GM19438 (cell line): ENCODE results near the gene WDR48.

Experiments
- ATAC-seq: cut with Tn5 transposase; IDR thresholded peaks from one replicate; pipeline ENCODE4 v1.9.1; 2021; ENCODE audit warnings: low read depth; ENCODE audit not compliant: unreplicated experiment

The WDR48 gene

DNA sequence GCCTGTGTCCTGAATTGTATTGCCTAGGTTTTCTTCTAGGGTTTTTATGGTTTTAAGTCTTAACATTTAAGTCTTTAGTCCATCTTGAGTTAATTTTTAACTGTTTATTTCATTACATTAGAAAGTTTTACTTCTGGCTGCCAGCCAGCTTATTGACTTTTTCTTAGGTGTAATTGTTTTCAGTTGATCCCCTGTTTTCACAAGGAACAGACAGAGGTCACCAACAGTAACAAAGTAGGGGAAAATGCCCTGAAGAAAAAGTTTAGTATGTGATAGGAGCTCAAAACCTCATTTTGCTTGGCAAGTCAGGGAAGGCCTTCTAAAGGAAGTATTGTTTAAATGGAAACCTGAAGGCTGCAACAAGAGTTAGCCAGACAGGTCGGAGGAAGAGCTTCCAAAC, 10.4 kb downstream of the WDR48 start:
- ATAC-seq, result no peak

DNA sequence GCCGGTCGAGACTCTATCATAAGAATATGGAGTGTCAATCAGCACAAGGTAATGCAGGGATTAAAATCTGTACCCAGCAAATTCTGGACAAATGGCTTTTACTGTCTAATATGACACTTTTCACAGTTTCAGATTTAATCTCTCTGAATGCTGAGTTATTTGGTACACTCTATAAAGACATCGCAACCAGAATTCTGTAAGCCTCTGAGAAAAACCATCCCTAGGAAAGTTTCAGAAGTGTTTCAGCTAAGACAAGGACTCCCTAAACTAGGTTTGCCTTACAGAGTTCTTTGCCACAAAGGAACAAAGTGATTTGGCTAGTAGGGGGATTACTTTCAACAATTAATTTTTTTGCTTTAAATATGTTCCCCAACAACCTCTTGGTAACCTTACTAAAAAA, 11.3 kb downstream of the WDR48 start:
- ATAC-seq, result no peak

DNA sequence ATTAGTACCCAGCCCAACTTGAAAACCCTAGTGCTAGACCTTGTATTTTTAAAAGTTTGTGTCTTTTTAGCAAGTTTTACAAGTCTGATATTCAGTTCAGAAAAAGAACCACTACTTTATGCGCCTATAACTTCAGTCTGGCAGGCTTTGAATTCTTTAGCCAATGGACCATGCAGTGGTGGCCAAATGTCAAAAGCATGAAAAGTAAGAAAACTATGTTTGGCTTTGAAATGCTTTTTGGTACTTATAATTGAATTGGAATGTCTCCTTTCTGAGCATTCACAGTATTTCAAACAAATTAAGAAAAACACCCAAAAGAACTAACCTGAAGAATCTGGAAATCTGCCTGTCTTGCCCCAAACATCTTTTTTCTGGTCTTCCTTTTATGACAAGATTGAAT, 12.8 kb downstream of the WDR48 start:
- ATAC-seq, result no peak

DNA sequence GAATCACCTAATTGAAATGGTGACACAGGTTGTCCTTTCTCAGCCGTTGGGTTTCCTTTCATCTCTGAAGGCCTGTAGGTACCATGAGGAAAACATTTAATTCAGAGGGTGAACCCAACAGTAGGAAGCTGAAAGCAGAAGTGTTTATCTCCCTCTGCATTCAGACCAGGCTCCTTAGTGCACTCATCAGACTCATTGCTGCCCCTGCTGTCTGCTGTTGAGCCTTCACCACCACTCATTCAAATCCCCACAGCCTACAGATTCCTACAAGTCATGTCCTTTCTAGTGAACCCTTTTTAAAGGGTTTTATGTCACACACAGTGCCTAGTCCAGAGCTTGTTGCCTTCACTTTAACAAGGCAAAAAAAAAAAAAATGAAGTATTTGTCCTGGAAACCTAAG, 13.4 kb downstream of the WDR48 start:
- peak; percentile 85 for ATAC-seq

DNA sequence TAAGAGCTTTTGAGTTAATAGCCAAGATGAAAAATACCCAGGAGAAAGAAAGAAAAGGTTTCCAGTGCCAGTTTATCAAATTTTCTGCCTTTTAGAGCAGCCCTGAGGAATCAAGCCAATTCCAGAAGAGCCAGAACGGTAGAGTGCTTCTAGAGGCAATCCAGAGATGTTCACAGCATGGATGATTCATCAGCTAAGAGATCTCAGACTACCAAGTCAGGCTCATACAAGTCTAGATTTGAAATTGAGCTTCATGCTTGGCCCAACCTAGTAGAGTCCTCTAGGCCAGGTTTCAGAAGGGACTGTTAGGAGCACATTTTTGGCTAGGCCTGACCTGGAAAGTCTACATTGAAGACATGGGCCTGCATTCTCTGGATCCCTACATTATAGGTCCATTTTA, 15.5 kb downstream of the WDR48 start:
- ATAC-seq, result no peak

DNA sequence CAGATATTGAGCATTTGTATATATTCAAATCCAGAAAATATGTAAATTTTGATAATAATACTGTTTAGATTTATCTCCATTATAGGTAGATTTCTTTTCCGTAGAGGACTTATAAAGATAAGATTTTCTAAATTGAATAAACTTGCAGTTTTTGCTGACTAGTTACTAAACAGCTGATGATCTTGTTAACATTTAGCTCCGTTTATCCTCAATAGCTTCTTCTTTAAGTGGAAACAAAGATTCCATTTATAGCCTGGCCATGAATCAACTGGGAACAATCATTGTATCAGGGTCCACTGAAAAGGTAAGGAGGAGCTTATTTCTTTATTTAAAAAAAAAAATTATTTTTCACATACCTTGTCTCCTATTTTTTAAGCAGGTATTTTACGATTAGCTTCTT, 16.7 kb downstream of the WDR48 start:
- ATAC-seq, result no peak

DNA sequence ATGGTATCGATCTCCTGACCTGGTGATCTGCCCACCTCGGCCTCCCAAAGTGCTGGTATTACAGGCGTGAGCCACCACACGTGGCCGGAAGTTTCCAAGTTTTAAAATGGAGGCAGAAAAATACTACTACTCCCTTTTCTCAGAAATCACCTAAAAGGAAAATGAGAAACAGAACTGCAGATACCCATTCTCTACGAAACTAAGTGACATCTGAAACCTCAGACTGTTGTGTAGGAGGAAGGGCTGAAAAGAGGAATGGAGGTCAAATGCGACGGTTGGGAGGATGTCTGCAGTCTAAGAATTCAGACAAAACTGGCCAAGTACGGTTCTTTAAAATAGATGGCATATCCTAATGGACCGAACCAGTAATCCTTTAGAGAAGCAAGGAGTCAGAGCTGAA, 24.1 kb downstream of the WDR48 start:
- ATAC-seq, result no peak

DNA sequence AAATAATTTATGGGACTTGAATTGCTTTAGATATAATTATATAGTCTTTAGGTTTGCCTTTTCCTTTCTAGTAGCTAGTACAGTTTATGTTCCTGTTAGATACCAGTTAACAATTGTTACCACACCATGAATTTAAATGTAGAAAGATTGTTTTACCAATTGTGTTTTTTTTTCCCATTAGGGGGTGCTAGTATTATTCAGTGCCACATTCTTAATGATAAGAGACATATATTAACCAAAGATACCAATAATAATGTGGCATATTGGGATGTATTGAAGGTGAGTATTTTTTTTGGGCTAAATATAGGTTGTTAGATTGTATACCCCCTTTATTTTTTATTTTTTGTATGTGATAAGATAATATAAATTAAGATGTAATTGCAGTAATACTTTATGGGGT, 27.7 kb downstream of the WDR48 start:
- no peak for ATAC-seq

DNA sequence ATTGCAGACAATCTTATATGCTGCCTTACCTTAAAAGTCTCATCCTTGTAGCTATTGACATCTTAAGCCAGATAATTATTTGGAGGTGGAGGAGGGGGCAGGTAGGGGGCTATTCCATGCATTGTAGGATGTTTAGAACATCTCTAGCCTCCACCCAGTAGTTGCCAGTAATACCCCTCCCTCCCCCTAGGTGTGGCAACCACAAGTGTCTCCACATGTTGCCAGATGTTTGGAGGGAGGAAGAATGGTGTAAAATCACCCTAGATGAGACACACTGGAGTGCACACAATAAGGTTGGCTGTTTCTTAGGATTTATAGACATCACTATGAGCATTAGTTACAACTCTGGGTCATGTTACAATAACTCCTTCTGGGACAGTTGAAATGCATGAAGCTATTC, 28.2 kb downstream of the WDR48 start:
- ATAC-seq, result no peak

DNA sequence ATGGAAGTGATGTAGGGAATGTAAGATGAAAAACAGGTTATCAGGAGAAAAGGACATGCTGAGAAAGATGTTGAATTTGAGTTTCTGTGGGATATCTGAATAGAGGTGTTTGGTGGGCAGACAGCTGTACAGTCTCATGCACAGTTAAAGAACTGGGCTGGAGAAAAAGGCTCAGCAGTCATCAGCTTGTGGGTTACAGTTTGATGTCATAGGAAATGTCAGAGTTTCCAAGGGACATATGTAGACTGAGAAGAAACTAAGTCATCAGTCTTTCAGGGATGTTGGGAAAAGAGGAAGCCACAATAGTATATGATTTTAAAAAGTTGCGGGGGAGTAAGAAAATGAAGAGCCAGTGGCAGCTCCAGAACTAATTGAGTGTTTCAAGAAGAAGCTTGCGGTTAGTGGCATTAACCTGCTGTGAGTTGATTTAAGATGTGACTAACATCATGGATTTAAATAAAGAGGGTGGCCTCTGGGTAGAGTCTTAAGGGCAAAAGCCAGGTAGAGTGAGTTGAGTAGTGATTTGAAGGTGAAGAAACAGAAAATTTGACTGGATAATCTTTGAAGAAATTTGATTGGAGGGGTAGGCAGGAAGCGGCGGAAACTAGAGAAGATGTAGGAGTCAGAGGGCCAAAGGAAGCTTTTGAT, 31.0 kb downstream of the WDR48 start:
- no peak for ATAC-seq

DNA sequence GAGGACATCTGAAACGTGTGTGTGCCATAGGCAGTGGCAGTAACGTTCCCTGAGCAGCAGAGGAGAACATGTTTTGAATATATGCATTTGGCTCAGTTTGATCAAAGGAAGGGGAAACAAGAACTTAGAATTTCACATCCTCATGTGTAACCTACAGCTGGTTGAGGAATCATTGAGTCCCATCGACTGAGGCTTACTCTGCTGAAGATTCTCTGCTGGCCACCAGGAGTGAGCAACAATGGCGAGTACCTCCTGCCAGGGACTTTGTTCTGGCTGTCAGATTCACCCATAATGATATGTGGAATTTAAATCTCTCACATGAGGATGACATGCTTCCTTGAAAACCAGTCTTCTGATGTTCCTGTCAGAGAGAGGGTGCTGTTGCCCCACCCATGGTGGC, 34.3 kb downstream of the WDR48 start:
- no peak for ATAC-seq

DNA sequence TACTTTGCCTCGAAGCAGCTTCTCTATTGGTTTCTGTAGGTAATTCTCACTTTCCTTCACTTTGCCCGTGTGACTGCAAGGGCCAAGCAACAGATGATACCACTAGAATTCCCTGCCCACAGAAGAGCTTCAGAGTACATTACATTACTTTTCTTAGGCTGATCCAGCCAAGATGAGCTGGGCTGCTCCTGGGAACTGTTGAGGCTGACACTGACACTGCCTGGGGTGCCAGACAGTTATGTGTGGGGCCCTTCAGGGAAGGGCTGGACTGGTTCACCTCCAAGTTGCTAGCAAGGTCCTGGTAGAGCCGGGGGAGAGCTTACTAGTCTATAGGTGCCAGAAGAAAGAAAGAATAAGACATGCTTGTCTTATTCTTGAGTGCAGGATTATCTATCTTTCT, 36.6 kb downstream of the WDR48 start:
- no peak for ATAC-seq

DNA sequence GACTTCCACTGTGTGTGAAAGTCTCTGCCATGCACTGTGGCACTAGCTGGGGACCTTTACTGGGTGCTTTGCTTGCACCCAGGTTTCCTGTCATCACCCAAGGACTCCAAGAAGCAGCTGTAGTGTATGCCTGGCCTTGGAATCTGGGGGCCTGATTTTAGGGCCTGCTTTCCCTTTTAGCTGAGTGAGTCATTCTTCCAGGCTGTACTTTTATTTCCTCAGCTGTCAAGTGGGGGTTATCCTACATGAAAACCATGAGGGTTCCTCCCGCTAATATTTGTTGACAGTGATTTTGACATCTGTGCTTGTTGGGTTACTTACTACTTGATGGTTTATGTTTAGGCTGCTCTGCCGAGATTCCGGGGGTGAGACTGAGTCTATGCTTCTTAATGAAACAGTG, 37.1 kb downstream of the WDR48 start:
- no peak for ATAC-seq

DNA sequence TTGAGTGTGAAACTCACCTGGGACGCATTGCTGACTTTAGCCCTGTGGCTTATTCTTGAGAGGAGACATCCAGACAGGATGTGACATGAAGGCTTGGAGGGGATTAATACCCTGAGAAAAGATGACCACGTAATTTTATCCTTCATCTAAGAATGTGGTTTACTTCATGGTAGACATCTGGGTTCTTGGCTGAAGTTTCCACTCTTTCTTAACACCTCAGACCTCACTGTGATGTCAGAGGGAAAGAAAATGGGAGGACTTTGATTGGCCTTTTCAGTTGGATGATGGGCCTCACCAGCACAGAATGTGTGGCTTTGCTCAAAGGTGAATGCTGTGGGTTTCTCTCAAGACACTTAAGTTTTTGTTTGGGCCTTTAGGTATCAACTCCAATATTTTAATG, 39.1 kb downstream of the WDR48 start:
- no peak for ATAC-seq

DNA sequence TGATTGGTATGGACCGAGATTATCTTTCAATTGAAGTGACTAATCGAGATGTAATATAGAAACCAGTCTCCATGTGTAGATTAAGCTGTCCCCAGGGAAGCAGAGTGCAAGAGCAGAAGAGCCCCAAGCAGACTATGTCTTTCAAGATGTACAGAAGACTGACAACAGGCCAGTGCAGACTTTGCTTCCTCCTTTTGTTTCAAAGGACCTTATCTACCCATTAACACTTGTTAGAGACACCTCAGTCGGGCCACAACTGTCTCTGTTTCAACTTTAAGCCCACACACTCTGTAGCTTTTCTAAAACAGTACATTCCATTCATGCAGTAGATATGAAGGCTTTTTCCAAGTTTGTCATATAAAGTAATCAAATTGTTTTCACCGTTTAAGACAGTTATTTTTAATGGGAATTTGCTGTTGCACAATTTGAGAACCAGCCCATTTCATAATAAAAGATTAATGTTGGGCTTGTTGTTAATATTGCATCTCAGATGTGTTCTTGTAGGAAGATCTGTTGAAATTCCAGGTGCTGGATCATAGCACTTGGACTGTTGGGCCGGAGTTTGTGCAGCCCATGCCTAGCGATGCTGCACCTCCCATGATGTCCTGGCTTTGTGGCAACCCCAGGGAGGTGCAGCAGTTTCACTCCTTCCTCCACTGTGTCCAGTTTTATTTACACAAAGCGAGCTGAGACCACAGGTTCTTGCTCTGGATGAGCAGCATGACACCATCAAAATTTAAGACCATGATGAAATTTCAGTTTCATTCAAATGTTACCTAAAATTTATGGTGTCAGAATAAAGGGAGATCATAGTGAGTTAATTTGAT, 43.2 kb downstream of the WDR48 start:
- no peak for ATAC-seq

DNA sequence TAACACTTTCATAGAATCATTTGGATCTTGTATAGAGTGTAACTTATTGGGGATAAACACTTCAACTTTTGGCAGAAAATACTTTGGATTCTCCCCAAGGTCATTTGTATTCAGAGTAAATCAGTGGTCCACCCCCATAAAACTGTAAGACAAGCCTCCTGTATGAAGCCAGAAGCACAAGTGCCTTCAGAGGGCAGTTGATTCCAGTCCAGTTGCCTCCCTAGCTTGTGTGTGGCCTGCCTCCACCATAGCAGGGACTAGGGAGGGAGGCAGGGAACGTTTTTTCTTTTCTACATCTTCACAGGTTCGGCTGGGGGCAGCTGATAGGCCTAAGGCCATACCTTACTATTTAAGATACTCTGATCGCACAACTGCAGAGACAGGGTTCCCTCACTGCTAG, 44.0 kb downstream of the WDR48 start:
- no peak for ATAC-seq

DNA sequence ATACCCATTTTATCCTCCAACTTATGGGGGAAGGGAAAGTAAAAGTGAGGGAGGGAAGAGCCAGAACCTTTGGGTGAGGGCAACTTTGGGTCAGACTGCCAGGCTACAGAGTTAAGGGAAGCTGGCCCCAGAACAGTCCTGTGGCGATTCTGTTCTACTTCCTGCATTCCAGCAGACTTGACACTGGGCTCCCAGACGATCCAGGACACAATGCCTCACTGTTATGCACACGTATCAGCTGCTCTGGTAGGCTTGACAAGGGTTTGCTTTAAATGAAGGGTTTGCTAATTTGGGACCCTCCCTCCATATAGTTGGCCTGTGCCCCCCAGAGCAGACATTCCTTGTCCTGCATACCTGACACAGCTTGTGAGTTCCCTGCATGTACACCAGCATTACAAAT, 45.0 kb downstream of the WDR48 start:
- no peak for ATAC-seq

DNA sequence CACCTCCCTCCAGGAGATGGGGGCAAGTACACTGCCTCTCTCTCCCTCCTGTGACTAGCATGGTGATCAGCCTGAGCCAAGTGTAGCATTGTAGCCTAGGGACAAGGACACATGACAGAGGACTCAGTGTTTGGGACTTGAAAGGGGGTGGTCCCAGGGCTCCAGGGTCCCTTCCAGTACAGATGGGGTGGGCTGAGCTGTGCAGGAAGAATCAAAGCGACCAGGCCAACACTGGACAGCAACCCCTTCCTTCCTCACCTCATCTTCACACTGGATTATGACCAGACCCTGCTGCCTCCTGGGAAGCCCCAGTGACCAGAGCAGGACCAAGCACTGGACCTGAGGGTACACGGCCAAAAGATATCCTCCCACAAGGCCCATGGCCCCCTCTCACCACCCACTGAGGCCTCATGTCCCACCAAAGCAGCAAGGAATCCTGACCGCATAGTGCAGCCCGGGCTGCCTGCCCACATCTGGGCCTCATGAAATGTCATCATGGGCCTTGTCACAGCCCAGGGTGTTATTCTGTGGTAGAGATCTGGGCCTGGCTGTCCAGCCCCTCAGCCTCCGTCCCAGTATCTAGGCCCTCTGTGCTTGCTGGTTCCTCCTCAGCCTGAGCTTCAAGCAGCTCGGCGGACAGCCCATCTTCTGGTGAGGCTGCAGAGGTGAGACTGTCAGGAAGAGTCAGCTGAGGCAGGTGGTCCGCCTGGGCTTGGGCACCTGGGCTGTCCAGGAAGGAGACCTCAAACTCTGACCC, 46.1 kb downstream of the WDR48 start:
- no peak for ATAC-seq

DNA sequence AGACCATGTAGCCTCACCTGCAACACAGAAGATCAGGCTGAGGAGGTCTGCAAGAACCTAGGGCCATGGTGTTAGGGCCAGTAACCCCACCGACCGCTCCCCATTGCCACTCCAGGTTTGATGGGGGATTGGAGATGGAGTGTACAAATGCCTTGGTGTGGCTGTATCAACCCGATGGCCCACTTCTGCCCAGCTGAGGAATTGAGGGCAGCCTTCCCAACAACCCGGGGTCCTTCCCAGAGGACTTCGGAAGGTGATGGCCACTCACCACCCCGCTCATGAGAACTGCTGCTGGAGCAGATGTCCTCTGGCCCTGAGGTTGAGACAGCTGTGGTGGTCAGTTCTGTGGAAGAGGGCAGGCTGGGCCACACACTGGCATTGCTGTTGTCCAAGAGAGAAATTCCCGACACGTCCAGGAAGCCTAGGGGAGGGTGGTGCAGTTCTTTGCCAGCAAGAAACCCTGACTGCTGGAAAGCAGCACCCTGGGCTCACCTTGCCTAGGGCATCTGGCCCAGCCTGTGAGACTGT, 46.7 kb downstream of the WDR48 start:
- no peak for ATAC-seq

DNA sequence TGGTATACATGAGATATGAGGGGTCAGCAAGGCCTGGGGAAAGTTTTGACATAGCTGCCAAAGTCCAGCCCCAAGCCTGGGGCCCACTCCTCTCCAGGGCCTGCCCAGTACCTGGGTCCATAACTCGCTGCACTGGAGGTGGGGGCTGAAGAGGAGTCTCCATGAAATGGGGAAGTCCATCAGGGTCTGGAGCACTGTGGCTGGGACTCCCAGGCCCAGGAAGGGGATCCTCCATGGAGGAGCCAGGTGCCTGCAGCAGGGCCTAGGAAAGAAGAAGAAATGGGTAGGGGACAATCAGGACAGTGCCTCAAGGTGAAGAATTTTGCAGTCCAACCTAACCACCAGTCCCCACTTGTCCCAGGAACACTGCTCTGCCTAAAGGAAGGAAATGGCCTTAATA, 47.4 kb downstream of the WDR48 start:
- ATAC-seq, result no peak

DNA sequence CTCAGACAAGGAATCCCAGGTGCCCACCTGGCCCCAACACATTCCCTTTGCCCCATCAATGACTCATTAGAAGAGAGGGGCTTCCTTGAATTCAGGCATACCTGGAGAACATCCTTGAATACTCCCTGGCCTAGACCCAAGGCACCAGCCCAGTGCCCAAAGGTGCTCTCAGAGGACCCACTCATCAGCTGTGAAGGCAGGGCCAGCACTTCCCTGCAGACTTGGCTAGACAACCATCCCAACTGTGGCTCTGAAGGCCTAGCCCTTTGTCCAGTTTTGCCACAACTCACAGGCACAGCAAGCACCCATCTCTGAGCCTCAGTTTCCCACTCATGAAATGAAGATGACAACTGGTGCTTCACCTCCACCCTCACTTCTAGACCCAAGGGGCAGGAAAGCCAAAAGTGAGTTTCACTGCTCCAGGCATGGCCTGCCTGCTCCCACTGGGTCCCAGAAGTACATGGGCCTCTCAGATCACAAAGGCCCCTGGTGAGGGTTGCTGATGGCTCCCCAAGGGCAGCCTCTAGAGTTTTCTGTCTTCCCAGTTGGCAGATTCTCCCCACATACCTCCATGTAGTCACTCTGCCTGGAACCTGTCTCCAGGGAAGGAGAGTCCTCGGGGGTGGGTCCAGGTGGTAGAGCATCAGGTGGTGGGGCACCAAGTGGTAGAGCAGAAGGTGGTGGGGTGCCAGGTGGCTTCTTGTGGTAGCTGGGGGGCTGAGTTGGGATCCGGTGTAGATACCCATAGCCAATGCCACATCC, 48.1 kb downstream of the WDR48 start:
- no peak for ATAC-seq
